HEK293 (cell line): ENCODE measurements around the gene TNFAIP8L2.

ENCODE experiments used
- CTCF ChIA-PET: fragments of 350-600 bp; formaldehyde crosslinking; extraction: SDS; loops from one replicate; lab custom pipeline; 2021; ENCODE audit warnings: antibody characterized with exemption; lab: Yijun Ruan, JAX
- POLR2A ChIA-PET: fragments of 300-600 bp; formaldehyde crosslinking; extraction: SDS; loops from one replicate; lab custom pipeline; 2020; ENCODE audit warnings: antibody characterized with exemption, inconsistent platforms; lab: Yijun Ruan, JAX
- H3K27ac ChIP-seq: fragments of 200-500 bp; sonication (Bioruptor generic); 2 replicates; pipeline ENCODE4 v1.5.1; 2014; ENCODE audit warnings: low read depth, low read length, control low read depth, inconsistent platforms; ENCODE audit errors: extremely low read depth
- H3K36me3 ChIP-seq, 2 experiments: fragments of 200-500 bp in 1 of 2; sonication (Bioruptor generic) in 1 of 2; 1 replicate in 1 of 2; 2 replicates in 1 of 2; pipeline ENCODE4 v1.5.1; 2014 to 2017; ENCODE audit warnings: inconsistent platforms in 2 of 2, low read length in 2 of 2; ENCODE audit not compliant: control insufficient read depth in 2 of 2, insufficient read depth in 1 of 2
- H3K4me1 ChIP-seq: fragments of 200-500 bp; sonication (Bioruptor generic); 2 replicates; pipeline ENCODE4 v1.5.1; 2014; ENCODE audit warnings: mild to moderate bottlenecking, low read length, inconsistent platforms; ENCODE audit not compliant: control insufficient read depth, insufficient read depth
- H3K4me3 ChIP-seq: 2 replicates; pipeline ENCODE4 v1.5.1; 2011; ENCODE audit warnings: low read depth, mild to moderate bottlenecking, control low read depth, low read length, moderate library complexity
- H3K9me3 ChIP-seq: fragments of 200-500 bp; sonication (Bioruptor generic); 2 replicates; pipeline ENCODE4 v1.5.1; 2014; ENCODE audit warnings: low read depth, low read length, inconsistent platforms; ENCODE audit not compliant: control insufficient read depth, insufficient read depth
- GLI2 ChIP-seq: fragments of 450-650 bp; formaldehyde crosslinking; IDR thresholded peaks from 2 replicates; pipeline ENCODE4; 2017; ENCODE audit warnings: missing biosample characterization, missing genetic modification characterization, low read depth, borderline replicate concordance
- GLIS1 ChIP-seq: fragments of 450-650 bp; formaldehyde crosslinking; IDR thresholded peaks from 2 replicates; pipeline ENCODE4 v1.5.1; 2016; ENCODE audit warnings: missing biosample characterization, missing genetic modification characterization
- HOXA7 ChIP-seq: sonication (generic); formaldehyde crosslinking; IDR thresholded peaks from 2 replicates; pipeline ENCODE4 v1.8.1; 2022; ENCODE audit warnings: missing genetic modification reagents, borderline replicate concordance
- IKZF3 ChIP-seq: fragments of 450-650 bp; IDR thresholded peaks from 2 replicates; pipeline ENCODE4 v1.5.0; 2018; ENCODE audit warnings: missing biosample characterization, mild to moderate bottlenecking, missing genetic modification characterization, moderate library complexity
- SP2 ChIP-seq: fragments of 450-650 bp; formaldehyde crosslinking; IDR thresholded peaks from 2 replicates; pipeline ENCODE4 v1.5.1; 2016; ENCODE audit warnings: missing biosample characterization, missing genetic modification characterization
- TCF7L2 ChIP-seq: IDR thresholded peaks from 2 replicates; pipeline ENCODE4 v1.6.1; 2011; ENCODE audit warnings: low read depth, mild to moderate bottlenecking, inconsistent platforms, low read length, moderate library complexity, borderline replicate concordance
- ZBTB48 ChIP-seq: fragments of 450-650 bp; formaldehyde crosslinking; IDR thresholded peaks from 2 replicates; pipeline ENCODE4 v1.5.1; 2016; ENCODE audit warnings: missing biosample characterization, missing genetic modification characterization
- ZNF138 ChIP-seq: fragments of 450-650 bp; formaldehyde crosslinking; IDR thresholded peaks from 2 replicates; pipeline ENCODE4 v1.5.1; 2016; ENCODE audit warnings: missing biosample characterization, missing genetic modification characterization, borderline replicate concordance
- ZNF211 ChIP-seq: fragments of 450-650 bp; formaldehyde crosslinking; IDR thresholded peaks from 2 replicates; pipeline ENCODE4 v1.5.1; 2016; ENCODE audit warnings: low read depth, missing biosample characterization, missing genetic modification characterization
- ZNF274 ChIP-seq, 2 experiments: fragments of 200-500 bp in 1 of 2; fragments of 450-650 bp in 1 of 2; sonication (Bioruptor generic) in 1 of 2; formaldehyde crosslinking in 1 of 2; IDR thresholded peaks; 2 replicates each; pipeline versions ENCODE4 v1.5.1 to v1.6.1; 2014 to 2016; ENCODE audit warnings: borderline replicate concordance in 1 of 2, inconsistent platforms in 1 of 2, low read length in 1 of 2, missing biosample characterization in 1 of 2, missing genetic modification characterization in 1 of 2
- ZNF311 ChIP-seq: fragments of 450-650 bp; formaldehyde crosslinking; IDR thresholded peaks from 2 replicates; pipeline ENCODE4 v1.5.1; 2017; ENCODE audit warnings: missing biosample characterization, missing genetic modification characterization, borderline replicate concordance
- ZNF501 ChIP-seq: fragments of 450-650 bp; formaldehyde crosslinking; IDR thresholded peaks from 2 replicates; pipeline ENCODE4 v1.5.1; 2016; ENCODE audit warnings: missing biosample characterization, missing genetic modification characterization
- ZNF514 ChIP-seq: fragments of 450-650 bp; formaldehyde crosslinking; IDR thresholded peaks from 2 replicates; pipeline ENCODE4 v1.5.1; 2016; ENCODE audit warnings: missing biosample characterization, missing genetic modification characterization
- ZNF664 ChIP-seq: fragments of 450-650 bp; formaldehyde crosslinking; IDR thresholded peaks from 2 replicates; pipeline ENCODE4 v1.5.1; 2016; ENCODE audit warnings: missing biosample characterization, missing genetic modification characterization
- ZNF768 ChIP-seq: fragments of 450-650 bp; formaldehyde crosslinking; IDR thresholded peaks from 2 replicates; pipeline ENCODE4 v1.5.1; 2018; ENCODE audit warnings: missing biosample characterization, mild to moderate bottlenecking, missing genetic modification characterization
- ZSCAN23 ChIP-seq: fragments of 450-650 bp; formaldehyde crosslinking; IDR thresholded peaks from 2 replicates; pipeline ENCODE4 v1.5.1; 2016; ENCODE audit warnings: missing biosample characterization, missing genetic modification characterization
- ZSCAN30 ChIP-seq: fragments of 450-650 bp; IDR thresholded peaks from 2 replicates; pipeline ENCODE4 v1.5.1; 2018; ENCODE audit warnings: missing biosample characterization, mild to moderate bottlenecking, missing genetic modification characterization, moderate library complexity
- ZXDB ChIP-seq: fragments of 450-650 bp; formaldehyde crosslinking; IDR thresholded peaks from 2 replicates; pipeline ENCODE4 v1.5.1; 2016; ENCODE audit warnings: missing biosample characterization, missing genetic modification characterization
- TF ChIP-seq, protein P1 (sequence below): fragments of 450-650 bp; formaldehyde crosslinking; IDR thresholded peaks from 2 replicates; pipeline ENCODE4 v1.5.1; 2016; ENCODE audit warnings: missing biosample characterization, missing genetic modification characterization
- TF ChIP-seq, protein P2 (sequence below): fragments of 450-650 bp; formaldehyde crosslinking; IDR thresholded peaks from 2 replicates; pipeline ENCODE4 v1.5.1; 2016; ENCODE audit warnings: missing biosample characterization, missing genetic modification characterization
- TF ChIP-seq, protein P3 (sequence below): fragments of 450-650 bp; formaldehyde crosslinking; IDR thresholded peaks from 2 replicates; pipeline ENCODE4 v1.5.1; 2017; ENCODE audit warnings: missing biosample characterization, missing genetic modification characterization
- TF ChIP-seq, protein P4 (sequence below): fragments of 450-650 bp; IDR thresholded peaks from 2 replicates; pipeline ENCODE4 v1.5.1; 2018; ENCODE audit warnings: missing biosample characterization, missing genetic modification characterization
- TF ChIP-seq, protein P5 (sequence below): fragments of 450-650 bp; formaldehyde crosslinking; IDR thresholded peaks from 2 replicates; pipeline ENCODE4 v1.5.1; 2016; ENCODE audit warnings: missing biosample characterization, missing genetic modification characterization

The TNFAIP8L2 gene

DNA sequence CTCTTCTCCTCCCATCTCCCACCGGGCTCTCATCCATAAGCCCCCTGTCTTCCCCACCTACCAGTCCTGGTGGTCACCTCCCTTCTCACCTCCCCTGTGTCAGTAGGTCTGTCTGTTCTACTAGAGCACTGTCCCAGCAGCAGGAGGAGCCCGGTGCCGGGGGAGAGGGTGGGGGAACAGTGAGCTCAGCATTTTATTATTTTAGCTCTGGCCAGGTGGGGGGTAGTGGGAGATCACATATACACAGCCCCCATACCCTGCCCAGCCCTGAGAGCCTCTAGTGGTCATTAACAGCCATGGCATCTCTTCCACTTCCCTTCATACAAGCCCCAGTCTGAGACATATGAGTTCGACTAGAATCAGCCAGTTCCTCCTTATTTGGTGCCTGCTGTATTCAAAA lies 19.4 kb downstream of the TNFAIP8L2 start, which contains the start of gene TMOD4 (continued):
- TF ChIP-seq ZNF664 (tag by site-specific recombination) (no peak), ZXDB (no peak), ZSCAN23 (no peak), ZNF211 (tag by site-specific recombination) (no peak), GLI2 (no peak), ZNF514 (tag by site-specific recombination) (no peak), ZNF311 (no peak), ZNF274 (IDR thresholded peaks at IDR 0.05; ENCODE audit: low read length) (no peak), ZNF274 (tag by site-specific recombination; IDR thresholded peaks at IDR 0.05; ENCODE audit: borderline replicate concordance) (no peak), SP2 (no peak), ZSCAN30 (tag by site-specific recombination) (no peak), ZNF501 (tag by site-specific recombination) (no peak)
- TF ChIP-seq, protein P1, sequence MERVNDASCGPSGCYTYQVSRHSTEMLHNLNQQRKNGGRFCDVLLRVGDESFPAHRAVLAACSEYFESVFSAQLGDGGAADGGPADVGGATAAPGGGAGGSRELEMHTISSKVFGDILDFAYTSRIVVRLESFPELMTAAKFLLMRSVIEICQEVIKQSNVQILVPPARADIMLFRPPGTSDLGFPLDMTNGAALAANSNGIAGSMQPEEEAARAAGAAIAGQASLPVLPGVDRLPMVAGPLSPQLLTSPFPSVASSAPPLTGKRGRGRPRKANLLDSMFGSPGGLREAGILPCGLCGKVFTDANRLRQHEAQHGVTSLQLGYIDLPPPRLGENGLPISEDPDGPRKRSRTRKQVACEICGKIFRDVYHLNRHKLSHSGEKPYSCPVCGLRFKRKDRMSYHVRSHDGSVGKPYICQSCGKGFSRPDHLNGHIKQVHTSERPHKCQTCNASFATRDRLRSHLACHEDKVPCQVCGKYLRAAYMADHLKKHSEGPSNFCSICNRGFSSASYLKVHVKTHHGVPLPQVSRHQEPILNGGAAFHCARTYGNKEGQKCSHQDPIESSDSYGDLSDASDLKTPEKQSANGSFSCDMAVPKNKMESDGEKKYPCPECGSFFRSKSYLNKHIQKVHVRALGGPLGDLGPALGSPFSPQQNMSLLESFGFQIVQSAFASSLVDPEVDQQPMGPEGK (tag by site-specific recombination): peak; percentile 41; the same call in 1 of the 2 replicates
- TF ChIP-seq, protein P2, sequence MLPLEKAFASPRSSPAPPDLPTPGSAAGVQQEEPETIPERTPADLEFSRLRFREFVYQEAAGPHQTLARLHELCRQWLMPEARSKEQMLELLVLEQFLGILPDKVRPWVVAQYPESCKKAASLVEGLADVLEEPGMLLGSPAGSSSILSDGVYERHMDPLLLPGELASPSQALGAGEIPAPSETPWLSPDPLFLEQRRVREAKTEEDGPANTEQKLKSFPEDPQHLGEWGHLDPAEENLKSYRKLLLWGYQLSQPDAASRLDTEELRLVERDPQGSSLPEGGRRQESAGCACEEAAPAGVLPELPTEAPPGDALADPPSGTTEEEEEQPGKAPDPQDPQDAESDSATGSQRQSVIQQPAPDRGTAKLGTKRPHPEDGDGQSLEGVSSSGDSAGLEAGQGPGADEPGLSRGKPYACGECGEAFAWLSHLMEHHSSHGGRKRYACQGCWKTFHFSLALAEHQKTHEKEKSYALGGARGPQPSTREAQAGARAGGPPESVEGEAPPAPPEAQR (tag by site-specific recombination): no peak
- TF ChIP-seq, protein P3, sequence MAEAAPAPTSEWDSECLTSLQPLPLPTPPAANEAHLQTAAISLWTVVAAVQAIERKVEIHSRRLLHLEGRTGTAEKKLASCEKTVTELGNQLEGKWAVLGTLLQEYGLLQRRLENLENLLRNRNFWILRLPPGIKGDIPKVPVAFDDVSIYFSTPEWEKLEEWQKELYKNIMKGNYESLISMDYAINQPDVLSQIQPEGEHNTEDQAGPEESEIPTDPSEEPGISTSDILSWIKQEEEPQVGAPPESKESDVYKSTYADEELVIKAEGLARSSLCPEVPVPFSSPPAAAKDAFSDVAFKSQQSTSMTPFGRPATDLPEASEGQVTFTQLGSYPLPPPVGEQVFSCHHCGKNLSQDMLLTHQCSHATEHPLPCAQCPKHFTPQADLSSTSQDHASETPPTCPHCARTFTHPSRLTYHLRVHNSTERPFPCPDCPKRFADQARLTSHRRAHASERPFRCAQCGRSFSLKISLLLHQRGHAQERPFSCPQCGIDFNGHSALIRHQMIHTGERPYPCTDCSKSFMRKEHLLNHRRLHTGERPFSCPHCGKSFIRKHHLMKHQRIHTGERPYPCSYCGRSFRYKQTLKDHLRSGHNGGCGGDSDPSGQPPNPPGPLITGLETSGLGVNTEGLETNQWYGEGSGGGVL (tag by site-specific recombination): peak; percentile 75

DNA sequence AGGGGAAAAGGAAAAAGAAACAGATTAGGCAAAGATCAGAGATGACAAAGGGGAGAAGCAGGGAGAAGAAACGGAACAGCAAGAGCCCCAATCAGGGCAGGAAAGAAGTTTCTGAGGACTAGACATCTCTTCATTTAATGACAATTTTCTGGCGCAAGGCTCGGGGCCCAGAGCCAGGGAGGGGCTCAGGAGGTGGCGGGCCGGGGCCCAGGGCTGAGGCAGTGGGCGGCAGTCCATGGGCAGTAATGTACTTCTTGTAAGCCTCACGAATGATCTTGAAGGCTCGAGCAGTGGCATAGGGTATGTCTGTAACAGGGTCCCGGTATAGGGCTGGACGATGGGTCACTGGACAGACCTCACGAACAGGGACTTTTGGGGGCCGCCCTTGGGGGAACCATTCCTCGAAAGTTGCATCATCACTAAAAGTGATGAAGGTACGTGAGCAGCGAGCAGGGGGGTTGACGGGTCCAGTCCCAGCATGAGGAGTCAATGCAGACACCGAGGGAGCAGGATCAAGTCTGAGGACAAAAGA lies 20.1 kb downstream of the TNFAIP8L2 start:
- peaks cover 47 to 84% of the 10 kb centered on the region in 2 experiments for H3K36me3 ChIP-seq

More for the DNA sequence above, 20.1 kb downstream of the TNFAIP8L2 start:
- ChIA-PET CTCF (interaction anchor here (0.6 to 1.7 kb wide), 11 partner anchors 8 to 630 kb away, joined by 3 to 6 read pairs (median 4); partner anchors contain the start of gene VPS72), POLR2A (interaction anchor here (1.4 kb wide), 1 partner anchor 11 kb away, joined by 5 read pairs; the partner anchor contains the start of gene LYSMD1)
- H3K9me3 ChIP-seq: no peaks in the 10 kb centered on the region
- no peak overlapping the region for H3K27ac ChIP-seq
- H3K4me1 ChIP-seq: no peaks in the 10 kb centered on the region
- no peak overlapping the region for H3K4me3 ChIP-seq
- no peak for TF ChIP-seq ZNF768
- no peak for TF ChIP-seq GLIS1
- no peak for TF ChIP-seq ZBTB48 (tag by site-specific recombination)
- TF ChIP-seq TCF7L2: no peak
- TF ChIP-seq IKZF3: no peak
- TF ChIP-seq, protein P4, sequence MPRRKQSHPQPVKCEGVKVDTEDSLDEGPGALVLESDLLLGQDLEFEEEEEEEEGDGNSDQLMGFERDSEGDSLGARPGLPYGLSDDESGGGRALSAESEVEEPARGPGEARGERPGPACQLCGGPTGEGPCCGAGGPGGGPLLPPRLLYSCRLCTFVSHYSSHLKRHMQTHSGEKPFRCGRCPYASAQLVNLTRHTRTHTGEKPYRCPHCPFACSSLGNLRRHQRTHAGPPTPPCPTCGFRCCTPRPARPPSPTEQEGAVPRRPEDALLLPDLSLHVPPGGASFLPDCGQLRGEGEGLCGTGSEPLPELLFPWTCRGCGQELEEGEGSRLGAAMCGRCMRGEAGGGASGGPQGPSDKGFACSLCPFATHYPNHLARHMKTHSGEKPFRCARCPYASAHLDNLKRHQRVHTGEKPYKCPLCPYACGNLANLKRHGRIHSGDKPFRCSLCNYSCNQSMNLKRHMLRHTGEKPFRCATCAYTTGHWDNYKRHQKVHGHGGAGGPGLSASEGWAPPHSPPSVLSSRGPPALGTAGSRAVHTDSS (tag by site-specific recombination): no peak
- no peak for TF ChIP-seq HOXA7
- TF ChIP-seq ZNF138 (tag by site-specific recombination): no peak
- TF ChIP-seq, protein P5, sequence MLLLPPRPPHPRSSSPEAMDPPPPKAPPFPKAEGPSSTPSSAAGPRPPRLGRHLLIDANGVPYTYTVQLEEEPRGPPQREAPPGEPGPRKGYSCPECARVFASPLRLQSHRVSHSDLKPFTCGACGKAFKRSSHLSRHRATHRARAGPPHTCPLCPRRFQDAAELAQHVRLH: no peak
